PC-9 (cell line): Measurements from ENCODE around the gene HTRA3. TPM values are rescaled to one million over a fixed set of nuclear protein-coding genes. Genes with fewer than 3 reads are reported as not detected.

Source experiments
- BruUV-seq: library from RNA; stranded (reverse); fragments of 400-500 nt; replicated peaks from 2 replicates; lab custom pipeline; 2021; lab: Mats Ljungman, UMichigan
- CTCF ChIA-PET: fragments of 300-600 bp; sonication (Branson Sonifier 250); formaldehyde crosslinking; loops from one replicate; lab custom pipeline; 2022; ENCODE audit warnings: antibody characterized with exemption; lab: Charles Lee
- POLR2A ChIA-PET: fragments of 300-600 bp; sonication (Branson Sonifier 250); formaldehyde crosslinking; loops from one replicate; lab custom pipeline; 2022; ENCODE audit warnings: antibody characterized with exemption; ENCODE audit not compliant: unreplicated experiment; lab: Charles Lee
- DNase-seq, 2 experiments: peaks; one replicate each; pipeline versions ENCODE4 v3.0.0 to v3.0.0-alpha.2; 2015 to 2022; ENCODE audit warnings: mixed read lengths in 1 of 2
- H2AFZ ChIP-seq: fragments of 200-600 bp; sonication (generic); 2 replicates; pipeline ENCODE4 v1.8.1; 2017; ENCODE audit warnings: antibody characterized with exemption
- H3F3A ChIP-seq: fragments of 200-600 bp; sonication (generic); 2 replicates; pipeline ENCODE4 v1.8.1; 2017; ENCODE audit warnings: antibody characterized with exemption, mild to moderate bottlenecking, low read depth; ENCODE audit not compliant: insufficient read depth
- H3K27ac ChIP-seq: fragments of 200-600 bp; sonication (generic); 2 replicates; pipeline ENCODE4 v1.6.1; 2016; ENCODE audit warnings: mixed run types
- H3K27me3 ChIP-seq: fragments of 200-600 bp; sonication (generic); 2 replicates; pipeline ENCODE4 v1.6.1; 2016; ENCODE audit warnings: low read depth, mixed run types; ENCODE audit not compliant: insufficient read depth
- H3K36me3 ChIP-seq: fragments of 200-600 bp; sonication (generic); 2 replicates; pipeline ENCODE4 v1.6.1; 2016; ENCODE audit warnings: low read depth, mixed run types
- H3K4me1 ChIP-seq: fragments of 200-600 bp; sonication (generic); replicated peaks from 2 replicates; pipeline ENCODE4 v1.6.1; 2016; ENCODE audit warnings: mixed run types; ENCODE audit not compliant: insufficient read depth
- H3K4me2 ChIP-seq: fragments of 200-600 bp; sonication (generic); 2 replicates; pipeline ENCODE4 v1.6.1; 2017; ENCODE audit warnings: mixed run types
- H3K4me3 ChIP-seq: fragments of 200-600 bp; sonication (generic); 2 replicates; pipeline ENCODE4 v1.6.1; 2016; ENCODE audit warnings: mixed run types
- H3K79me2 ChIP-seq: fragments of 200-600 bp; sonication (generic); 2 replicates; pipeline ENCODE4 v1.6.1; 2017; ENCODE audit warnings: low read depth, mixed run types
- H3K9me2 ChIP-seq: fragments of 200-600 bp; sonication (generic); 2 replicates; pipeline ENCODE4 v1.8.1; 2017; ENCODE audit warnings: mild to moderate bottlenecking; ENCODE audit not compliant: insufficient read depth
- H3K9me3 ChIP-seq: fragments of 200-600 bp; sonication (generic); 2 replicates; pipeline ENCODE4 v1.8.1; 2016; ENCODE audit warnings: low read depth; ENCODE audit not compliant: insufficient read depth
- H4K20me1 ChIP-seq: fragments of 200-600 bp; sonication (generic); 2 replicates; pipeline ENCODE4 v1.8.1; 2017; ENCODE audit not compliant: insufficient read depth
- EZH2 ChIP-seq: fragments of 200-600 bp; sonication (generic); IDR thresholded peaks from 2 replicates; pipeline ENCODE4 v1.8.0; 2017; ENCODE audit warnings: antibody characterized with exemption, low read depth
- intact Hi-C: fragments of 100-400 bp; cut with micrococcal nuclease; formaldehyde crosslinking; loops from one replicate; pipeline ENCODE4 v1.10.0; 2022; ENCODE audit not compliant: unreplicated experiment
- total RNA-seq: library from RNA; stranded (reverse); gene quantifications from 2 replicates; pipeline ENCODE4 v1.2.3, GENCODE V29; 2021
- TF ChIP-seq, protein P1 (sequence below): fragments of 200-600 bp; sonication (generic); conservative IDR thresholded peaks from 2 replicates; pipeline ENCODE4 v1.6.1; 2017; ENCODE audit warnings: mixed run types, antibody characterized with exemption, mild to moderate bottlenecking, moderate library complexity

Gene HTRA3
- total RNA-seq, 1 experiment from 2014 or later = 14.1 TPM

DNA sequence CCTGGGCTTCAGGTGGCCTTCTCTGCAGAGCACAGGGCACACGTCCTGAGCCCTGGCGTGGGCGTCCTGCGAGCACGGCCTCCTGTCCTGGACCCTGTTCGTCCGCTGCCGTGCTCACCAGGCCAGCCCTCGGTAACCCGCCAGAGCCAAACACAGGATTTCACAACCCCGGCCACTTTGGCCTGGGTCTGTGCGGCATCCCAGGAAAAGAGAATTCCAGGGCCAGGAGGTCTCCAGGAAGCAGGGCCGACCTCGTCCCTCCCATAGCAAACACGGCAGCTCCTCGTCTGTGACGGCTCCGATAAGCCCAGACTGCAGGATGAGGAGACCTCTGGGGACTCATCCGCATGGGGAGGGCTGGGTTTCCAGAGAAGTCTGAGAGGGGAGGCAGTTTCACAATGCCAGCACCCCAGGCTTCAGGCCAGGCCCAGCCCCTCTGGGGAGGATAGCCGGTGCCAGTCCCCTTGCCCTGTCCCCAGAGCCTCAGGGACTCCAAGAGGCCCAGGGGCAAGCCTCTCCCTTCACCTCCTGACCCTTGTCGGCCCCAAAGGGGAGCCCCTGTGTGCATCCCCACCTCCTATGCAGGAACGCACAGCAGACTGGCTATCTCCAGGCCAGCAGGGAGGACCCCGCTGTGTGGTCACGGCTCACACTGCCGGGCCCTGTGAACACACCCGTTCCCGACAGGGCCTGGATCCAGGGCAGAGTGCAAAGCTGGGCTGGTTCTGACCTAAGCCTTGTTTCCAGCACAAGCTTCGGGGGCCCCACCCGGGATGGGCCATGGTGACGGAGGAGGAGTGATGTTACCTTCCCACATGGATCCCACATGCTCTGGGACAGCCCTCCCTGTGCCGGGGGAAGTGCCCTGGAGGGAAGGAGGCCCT lies 22.3 kb upstream of the HTRA3 start:
- no peaks in the 10 kb centered on the region for H3F3A ChIP-seq
- peaks cover 5% of the 10 kb centered on the region; the same call in 1 of the 2 replicates for H3K4me1 ChIP-seq
- no peaks in the 10 kb centered on the region for H3K79me2 ChIP-seq
- no peak overlapping the region for H3K4me2 ChIP-seq
- H4K20me1 ChIP-seq = no peaks in the 10 kb centered on the region
- ChIA-PET CTCF (interaction anchor here (0.6 kb wide), 1 partner anchor 161 kb away, joined by 3 read pairs; no protein-coding TSS in a partner anchor), POLR2A (no interaction called here)
- H3K27ac ChIP-seq = no peak overlapping the region
- TF ChIP-seq, protein P1, sequence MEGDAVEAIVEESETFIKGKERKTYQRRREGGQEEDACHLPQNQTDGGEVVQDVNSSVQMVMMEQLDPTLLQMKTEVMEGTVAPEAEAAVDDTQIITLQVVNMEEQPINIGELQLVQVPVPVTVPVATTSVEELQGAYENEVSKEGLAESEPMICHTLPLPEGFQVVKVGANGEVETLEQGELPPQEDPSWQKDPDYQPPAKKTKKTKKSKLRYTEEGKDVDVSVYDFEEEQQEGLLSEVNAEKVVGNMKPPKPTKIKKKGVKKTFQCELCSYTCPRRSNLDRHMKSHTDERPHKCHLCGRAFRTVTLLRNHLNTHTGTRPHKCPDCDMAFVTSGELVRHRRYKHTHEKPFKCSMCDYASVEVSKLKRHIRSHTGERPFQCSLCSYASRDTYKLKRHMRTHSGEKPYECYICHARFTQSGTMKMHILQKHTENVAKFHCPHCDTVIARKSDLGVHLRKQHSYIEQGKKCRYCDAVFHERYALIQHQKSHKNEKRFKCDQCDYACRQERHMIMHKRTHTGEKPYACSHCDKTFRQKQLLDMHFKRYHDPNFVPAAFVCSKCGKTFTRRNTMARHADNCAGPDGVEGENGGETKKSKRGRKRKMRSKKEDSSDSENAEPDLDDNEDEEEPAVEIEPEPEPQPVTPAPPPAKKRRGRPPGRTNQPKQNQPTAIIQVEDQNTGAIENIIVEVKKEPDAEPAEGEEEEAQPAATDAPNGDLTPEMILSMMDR = no peak
- no peak for TF ChIP-seq EZH2
- H3K4me3 ChIP-seq = no peak overlapping the region
- H3K9me3 ChIP-seq = no peaks in the 10 kb centered on the region
- no peaks in the 10 kb centered on the region for H3K9me2 ChIP-seq
- no peak for DNase-seq
- no TSS peak for BruUV-seq
- intact Hi-C loops = loop anchor here (10.0 kb wide), 1 partner anchor 348 kb away; the partner anchor contains the start of gene CPZ
- H3K36me3 ChIP-seq = no peaks in the 10 kb centered on the region
- H3K27me3 ChIP-seq = no peaks in the 10 kb centered on the region
- no peak overlapping the region for H2AFZ ChIP-seq

DNA sequence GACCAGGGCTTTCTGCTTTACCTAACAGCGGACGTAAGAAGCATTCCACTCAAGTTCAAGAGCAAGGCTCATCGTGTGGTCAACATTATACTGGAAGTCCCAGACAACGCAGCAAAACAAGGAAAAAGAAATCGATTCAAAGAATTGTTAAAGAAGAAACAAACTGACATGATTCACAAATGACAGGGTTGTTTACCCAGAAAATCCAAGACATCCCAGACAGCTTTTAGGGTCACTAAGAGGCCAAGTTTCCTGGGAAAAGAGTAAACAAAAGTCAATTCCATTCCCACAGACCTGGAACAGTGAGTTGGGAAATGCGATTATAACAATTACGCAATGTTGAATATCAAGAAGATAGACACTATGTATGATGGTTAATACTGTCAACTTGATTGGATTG lies 21.5 kb upstream of the HTRA3 start:
- ChIA-PET CTCF (interaction anchor here (0.6 kb wide), 1 partner anchor 160 kb away, joined by 3 read pairs; no protein-coding TSS in a partner anchor), POLR2A (no interaction called here)
- no peak overlapping the region for H3K4me3 ChIP-seq
- H3K9me3 ChIP-seq = no peaks in the 10 kb centered on the region
- TF ChIP-seq EZH2 = no peak
- TF ChIP-seq, protein P1 = no peak
- intact Hi-C loops = loop anchor here (10.0 kb wide), 1 partner anchor 347 kb away; the partner anchor contains the start of gene CPZ
- no peak for DNase-seq
- H4K20me1 ChIP-seq = no peaks in the 10 kb centered on the region
- no peaks in the 10 kb centered on the region for H3K36me3 ChIP-seq
- H3K9me2 ChIP-seq = no peaks in the 10 kb centered on the region
- H3K27me3 ChIP-seq = no peaks in the 10 kb centered on the region
- no peak overlapping the region for H3K4me2 ChIP-seq
- no peaks in the 10 kb centered on the region for H3K79me2 ChIP-seq
- no peak overlapping the region for H2AFZ ChIP-seq
- no peaks in the 10 kb centered on the region for H3K4me1 ChIP-seq
- BruUV-seq = no TSS peak
- no peaks in the 10 kb centered on the region for H3F3A ChIP-seq
- H3K27ac ChIP-seq = no peak overlapping the region

DNA sequence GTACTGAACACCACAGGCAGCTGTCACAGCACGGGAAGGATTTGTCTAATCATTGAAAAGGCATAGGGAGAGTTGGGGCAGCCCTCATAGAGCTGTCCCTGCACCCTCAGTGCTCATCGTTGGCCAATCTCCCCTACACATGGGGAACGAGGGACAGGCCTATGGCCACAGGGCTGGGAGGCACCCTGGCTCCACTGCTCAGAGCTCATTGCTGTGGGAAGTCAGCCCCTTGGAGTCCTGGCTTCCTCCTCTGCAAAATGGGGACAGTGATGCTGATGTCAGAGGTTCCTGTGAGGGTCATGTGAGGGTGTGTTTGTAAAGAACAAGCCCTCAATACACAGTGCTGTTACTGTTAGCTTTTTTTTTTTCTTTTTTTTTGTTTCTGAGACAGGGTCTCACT lies 19.3 kb upstream of the HTRA3 start:
- Histone ChIP-seq H3K27me3 (no peaks in the 10 kb centered on the region), H4K20me1 (no peaks in the 10 kb centered on the region), H3K9me3 (no peaks in the 10 kb centered on the region), H3K4me1 (no peaks in the 10 kb centered on the region), H3F3A (no peaks in the 10 kb centered on the region), H3K4me2 (no peak overlapping the region), H3K79me2 (no peaks in the 10 kb centered on the region), H2AFZ (no peak overlapping the region), H3K4me3 (no peak overlapping the region), H3K27ac (no peak overlapping the region), H3K36me3 (no peaks in the 10 kb centered on the region), H3K9me2 (no peaks in the 10 kb centered on the region)
- no TSS peak for BruUV-seq
- intact Hi-C loops = no loop called here
- ChIA-PET POLR2A (interaction anchor here (0.5 kb wide), 1 partner anchor 113 kb away, joined by 8 read pairs; no protein-coding TSS in a partner anchor), CTCF (interaction anchor here (0.6 kb wide), 1 partner anchor 304 kb away, joined by 5 read pairs; no protein-coding TSS in a partner anchor)
- TF ChIP-seq, protein P1 = no peak
- TF ChIP-seq EZH2 = no peak
- DNase-seq = no peak
